AG20443 (cell line): ENCODE data around the gene JOSD2.
"Not testable (repeated sequence)": the region's sequence is repeated elsewhere in the genome, so short reads cannot be mapped to it uniquely, and the experiment has no call there.

Source experiments
- DNase-seq: peaks from one replicate; pipeline ENCODE4 v3.0.0; 2012; ENCODE audit warnings: low spot score, mixed read lengths

Gene JOSD2

DNA sequence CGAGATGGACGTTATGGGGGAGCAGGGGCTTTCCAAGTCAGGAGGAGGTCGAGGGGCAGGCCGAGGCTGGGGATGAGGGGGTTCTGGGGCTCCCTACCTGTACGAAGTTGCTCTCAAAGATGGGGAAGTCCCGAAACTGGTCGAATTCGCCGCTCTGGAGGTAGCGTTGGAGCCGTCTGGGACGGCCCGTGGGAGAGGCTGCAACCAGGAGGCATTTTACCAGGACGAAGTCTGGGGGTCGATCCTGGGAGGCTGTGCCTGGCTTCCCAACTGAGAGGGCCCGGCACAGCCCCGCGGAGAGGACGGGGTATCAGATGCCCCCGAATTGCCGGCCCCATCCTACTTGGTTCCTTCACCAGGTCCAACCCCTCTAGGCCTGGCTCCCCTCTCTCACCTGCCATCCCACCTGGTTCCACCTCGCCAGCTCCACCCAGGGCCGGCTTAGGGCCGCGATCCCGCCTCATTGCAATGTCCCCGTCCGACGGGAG lies 35.2 kb downstream of the JOSD2 start:
- DNase-seq = no peak

DNA sequence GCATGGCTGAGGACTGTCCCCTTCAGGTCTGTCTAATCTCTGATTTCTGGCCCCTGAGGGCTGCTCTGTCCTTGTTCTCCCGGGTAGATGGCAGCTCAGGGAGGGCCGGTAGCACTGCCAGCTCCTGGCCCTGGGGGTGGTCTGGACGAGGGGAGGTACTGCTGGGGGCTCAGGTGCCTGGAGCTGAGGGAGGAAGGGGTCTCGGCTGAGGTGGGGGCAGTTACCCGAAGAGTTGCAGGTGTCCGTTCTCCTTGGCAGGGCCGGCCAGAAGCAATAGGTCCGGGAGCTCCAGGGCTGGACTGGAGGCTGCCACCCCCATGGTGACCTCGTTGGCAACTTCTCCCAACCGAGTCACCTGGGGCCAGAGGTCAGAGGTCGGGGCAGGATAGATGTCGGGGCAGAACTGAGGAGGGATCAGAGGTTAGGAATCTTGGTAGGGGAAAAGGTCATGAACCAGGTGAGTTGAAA lies 35.9 kb downstream of the JOSD2 start:
- no peak for DNase-seq

DNA sequence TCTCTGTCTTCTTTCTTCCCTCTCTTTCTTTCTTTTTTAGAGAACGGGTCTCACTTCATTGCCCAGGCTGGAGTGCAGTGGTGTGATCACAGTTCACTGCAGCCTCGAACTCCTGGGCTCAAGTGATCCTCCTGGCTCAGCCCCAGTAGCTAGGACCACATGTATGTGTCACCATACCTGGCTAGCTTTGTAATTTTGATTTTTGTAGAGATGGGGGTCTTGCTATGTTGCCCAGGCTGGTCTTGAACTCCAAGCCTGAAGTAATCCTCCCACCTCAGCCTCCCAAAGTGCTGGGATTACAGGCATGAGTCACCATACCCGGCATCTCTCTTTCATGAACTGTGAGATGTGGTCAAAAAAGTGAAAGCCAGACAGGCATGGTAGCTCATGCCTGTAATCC lies 37.7 kb downstream of the JOSD2 start:
- not testable (repeated sequence) for DNase-seq

DNA sequence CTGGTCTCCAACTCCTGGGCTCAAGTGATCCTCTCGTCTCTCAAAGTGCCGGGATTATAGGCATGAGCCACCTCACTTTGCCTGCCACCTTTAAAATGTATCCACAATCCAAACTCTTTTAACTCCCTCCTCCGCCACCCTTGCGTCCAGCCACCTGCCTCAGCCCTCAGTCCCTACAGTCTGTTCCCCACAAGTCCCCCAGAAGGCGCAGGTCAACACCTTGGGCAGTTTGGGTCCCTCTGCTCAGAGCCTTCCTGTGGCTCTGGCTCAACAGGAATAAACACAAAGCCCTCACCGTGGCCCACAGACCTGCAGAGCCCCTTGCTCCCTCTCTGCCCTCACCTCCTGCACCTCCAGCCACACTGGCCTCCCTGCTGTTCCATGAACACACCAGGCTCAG lies 42.2 kb downstream of the JOSD2 start:
- no peak for DNase-seq

DNA sequence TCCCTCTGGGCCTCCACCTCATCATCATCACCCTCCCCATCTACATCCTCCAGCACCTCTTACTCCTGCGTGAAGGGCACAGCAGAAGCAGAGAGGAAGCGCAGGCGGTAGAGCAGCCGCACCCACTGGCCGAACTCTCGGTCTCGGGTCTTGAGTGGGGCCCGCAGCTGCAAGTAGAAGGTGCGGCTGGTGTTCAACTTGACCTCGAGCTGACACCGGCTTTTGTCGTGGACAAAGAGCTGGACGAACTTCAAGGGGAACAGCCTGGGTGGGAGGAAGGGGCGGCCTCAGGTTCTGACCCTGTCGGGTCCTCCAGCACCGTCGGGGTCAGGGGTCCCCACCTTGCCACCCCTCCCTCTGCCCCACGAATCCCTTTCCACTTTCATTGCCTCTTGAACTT lies 43.4 kb downstream of the JOSD2 start:
- no peak for DNase-seq

DNA sequence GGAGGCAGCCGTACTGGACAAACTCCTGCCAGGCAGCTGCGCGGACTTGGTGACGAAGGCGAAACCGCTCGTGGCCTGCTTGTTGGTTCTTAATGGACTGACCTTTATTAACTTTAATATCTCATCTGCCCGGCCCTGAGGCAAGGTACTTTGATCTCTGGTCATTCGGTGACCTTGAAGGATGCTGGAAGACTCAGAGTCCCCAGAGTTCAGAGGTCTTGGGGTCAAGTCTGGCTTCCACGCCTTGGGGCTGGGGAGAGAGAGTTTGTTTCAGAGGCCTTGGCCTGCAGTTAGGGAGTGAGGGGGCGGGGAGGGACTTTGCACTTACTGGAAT lies 44.3 kb downstream of the JOSD2 start:
- DNase-seq = no peak

DNA sequence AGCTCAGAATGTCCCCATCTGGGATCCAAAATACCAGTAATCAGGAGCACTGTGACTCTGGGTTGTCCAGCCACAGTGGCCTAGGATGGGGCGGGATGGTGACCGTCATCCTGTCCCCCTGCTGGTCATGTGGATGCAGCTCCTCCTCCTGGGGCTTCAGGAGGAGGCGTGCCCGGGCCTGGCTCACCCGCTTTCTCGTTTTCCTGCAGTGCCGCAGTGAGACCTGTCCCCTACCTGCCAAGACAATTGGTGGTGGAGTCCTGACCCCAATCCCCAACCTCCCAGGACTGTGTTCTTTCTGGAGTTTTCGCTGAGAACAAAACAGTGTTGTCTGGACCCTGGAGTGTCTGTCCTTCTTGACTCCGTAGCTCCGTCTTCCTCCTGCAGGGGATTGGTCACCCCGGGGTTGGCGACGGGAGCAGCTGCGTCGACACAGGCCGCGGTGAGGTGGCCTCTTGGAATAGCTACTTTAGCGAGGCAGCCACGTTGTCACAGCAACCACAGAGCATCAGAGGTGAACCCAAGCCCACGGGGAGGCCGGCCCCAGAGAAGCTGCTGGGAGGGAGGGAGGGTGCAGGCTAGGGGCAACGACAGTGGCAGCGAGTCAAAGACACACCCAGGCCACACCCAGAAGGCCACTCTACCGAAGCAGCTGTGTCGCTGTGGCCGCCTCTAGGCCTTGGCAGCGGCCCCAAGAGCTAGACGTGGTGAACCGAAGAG lies 44.8 kb downstream of the JOSD2 start:
- DNase-seq = peak; percentile 59

DNA sequence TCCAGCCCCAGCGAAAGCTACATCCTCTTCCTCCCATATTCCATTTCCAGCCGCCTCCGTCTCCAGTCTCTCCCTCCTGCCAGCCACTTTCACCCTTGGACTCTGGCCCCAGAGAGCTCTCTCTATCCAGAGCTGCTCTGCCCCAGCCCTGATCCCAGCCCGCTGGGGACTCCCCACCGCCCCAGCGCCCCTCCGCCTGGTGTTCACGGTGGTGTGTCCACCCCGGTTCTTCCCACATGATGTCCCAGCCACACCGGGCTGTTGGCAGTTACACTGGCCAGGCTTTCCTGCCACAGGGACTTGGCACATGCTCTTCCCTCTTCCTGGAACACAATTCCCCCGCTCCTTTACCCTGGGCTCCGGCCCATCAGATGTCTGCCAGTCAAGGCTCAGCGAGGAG lies 46.0 kb downstream of the JOSD2 start:
- no peak for DNase-seq

DNA sequence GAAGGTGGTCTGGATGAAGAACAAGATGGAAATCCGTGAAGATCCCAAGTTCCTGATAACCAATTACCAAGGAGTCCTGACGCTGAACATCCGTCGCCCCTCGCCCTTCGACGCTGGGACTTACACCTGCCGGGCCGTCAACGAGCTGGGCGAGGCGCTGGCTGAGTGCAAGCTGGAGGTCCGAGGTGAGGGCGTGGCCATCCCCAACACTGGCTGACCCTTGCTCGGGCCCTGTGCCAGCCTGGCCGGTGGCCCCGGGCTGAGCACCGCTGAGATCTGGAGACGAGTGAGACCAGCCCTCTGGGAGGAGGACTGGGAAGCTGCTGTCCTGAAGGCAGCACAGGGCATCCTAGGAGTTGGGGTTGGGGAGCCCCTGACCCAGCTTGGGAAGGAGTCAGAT lies 46.6 kb downstream of the JOSD2 start:
- DNase-seq = no peak

DNA sequence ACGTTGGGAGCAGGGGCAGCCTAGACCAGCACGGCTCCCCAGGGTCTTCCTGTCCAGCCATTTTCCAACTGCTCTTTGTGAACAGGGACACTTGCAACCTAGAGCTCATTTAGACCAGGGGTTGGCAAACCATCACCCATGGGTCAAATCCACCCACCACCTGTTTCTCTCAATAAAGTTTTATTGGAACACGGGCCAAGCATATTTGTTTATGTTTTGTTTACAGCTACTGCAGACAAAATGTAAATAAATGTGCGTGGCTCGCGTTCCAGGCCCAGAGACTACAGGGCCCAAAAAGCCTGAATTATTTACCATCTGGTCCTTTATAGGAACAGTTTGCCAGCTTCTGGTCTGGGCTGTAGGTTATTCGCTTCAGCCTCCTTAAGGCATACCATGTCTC lies 48.0 kb downstream of the JOSD2 start:
- no peak for DNase-seq

DNA sequence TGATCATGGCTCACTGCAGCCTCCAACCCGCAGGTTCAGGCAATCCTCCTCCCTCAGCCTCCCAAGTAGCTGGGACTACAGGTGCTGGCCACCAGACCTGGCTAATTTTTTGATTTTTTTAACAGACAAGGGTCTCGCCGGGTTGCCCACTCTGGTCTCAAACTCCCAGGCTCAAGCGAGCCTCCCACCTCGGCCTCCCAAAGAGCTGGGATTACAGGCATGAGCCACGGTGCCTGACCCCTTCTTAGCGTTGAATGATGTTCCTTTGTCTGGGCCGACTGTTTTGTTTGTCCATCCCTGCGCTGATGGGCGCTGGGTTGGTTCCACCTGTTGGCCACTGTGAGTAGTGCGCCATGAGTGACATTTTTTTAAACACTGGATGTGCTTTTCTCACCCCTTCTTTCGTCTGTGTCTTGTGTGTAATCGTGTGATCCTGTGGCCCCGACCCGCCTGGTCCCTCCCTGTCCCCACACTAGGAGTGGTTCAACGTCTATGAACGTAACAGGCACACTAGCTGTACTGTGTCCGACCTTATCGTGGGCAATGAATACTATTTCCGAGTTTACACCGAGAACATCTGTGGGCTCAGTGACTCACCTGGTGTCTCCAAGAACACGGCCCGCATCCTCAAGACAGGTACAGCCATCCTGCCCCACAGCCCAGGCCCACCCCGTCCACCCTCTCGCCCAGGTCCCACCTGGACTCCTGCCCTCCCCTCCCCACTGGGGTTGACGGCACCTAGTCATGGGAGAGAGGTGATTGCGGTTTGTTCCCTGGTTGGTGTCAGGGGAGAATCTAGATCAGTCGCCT lies 49.7 kb downstream of the JOSD2 start:
- DNase-seq = peak; percentile 92

DNA sequence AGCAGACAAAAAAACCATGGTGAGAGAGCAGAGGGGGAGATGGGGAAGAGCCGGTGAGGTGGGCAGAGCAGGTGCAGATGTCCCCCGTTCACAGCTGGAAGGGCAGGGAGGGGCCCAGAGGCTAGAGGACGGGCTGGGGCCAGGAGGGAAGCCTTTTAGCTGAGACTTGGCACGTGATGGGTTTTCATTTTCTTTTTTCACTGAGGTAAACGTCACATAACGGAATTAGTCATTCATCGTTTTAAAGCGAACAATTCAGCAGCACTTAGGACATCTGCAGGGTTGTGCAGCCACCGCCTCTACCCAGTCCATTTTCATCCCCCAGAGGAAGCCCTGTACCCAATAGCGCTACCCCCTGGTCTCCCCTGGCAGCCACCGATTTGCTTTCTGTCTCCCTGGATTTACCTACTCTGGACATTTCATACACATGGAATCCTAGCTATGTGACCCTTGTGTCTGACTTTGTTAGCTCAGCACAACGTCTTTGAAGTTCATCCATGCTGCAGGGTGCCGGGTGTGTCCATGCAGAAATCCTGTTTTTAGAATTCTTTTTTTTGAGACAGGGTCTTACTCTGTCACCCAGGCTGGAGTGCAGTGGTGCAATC lies 50.7 kb downstream of the JOSD2 start:
- peak; percentile 40 for DNase-seq

DNA sequence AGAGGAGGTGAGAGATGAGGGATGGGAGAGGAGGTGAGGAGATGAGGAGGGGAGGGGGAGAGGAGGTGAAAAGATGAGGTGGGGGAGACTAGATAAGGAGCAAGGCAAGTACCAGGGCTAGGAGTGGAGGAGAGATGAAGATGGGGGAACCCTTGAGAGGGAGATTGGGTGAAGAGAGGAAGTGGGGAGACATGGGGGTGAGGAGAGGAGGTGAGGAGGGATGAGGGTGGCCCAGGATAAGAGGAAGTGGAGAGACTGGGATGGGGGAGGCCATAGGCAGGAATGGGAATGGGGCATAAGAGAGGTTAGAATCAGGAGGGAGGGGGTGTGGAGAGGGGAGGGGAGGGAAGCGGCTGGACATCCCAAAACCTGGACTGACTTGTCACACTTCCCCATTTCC lies 51.4 kb downstream of the JOSD2 start:
- DNase-seq = no peak

DNA sequence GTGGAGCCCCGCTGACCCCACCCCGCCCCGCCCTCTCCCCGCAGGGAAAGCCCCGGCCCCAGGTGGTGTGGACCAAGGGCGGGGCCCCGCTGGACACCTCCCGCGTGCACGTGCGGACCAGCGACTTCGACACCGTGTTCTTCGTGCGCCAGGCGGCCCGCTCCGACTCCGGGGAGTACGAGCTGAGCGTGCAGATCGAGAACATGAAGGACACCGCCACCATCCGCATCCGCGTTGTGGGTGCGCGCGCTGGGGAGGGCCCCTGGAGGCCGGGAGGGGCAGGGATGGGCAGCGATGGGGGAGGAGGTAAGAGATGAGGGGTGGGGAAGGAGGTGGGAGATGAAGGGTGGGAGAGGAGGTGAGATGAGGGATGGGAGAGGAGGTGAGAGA lies 51.9 kb downstream of the JOSD2 start:
- no peak for DNase-seq

DNA sequence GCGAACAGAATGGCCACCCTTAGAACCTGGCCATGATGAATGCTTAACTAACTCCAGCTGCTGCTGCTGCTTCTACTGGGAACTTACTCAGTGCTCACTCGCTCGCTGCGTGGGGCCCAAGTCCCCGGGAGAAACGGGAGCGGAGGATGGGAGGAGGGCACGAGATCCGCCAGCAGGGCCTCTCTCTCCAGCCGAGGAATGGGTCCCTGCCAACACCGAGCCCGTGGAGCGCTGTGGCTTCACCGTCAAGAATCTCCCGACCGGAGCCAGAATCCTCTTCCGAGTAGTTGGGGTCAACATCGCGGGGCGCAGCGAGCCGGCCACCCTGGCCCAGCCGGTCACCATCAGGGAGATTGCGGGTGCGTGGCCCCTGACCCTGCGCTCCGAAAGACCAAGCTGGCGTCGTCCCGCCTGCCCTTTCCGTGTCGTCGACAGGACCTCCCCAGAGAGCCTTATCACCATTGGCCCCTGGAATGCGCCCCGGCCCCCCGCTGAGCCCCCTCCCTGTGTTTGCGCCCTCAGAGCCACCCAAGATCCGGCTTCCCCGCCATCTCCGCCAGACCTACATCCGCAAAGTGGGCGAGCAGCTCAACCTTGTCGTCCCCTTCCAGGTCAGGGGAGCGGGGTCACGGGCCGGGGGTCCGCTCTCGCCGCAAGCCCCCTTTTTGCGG lies 52.5 kb downstream of the JOSD2 start:
- peak; percentile 57 for DNase-seq

DNA sequence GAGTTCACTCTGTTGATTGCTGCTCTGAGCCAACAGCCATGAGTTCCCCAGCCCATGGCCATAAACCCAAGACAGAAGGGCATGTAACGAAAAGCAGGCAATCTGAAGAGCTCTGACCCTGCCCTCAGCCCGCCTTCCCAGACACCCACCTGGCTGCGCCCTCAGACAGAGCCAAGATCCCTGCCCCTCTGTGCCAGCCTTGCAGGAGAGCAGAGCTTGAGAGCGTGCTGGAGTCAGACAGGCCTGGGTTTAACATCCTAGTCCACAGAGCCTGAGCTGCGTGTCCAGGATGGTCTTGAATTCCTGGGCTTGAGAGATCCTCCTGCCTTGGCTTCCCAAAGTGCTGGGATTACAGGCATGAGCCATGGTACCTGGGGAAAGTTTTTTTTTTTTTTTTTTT lies 53.7 kb downstream of the JOSD2 start:
- DNase-seq = no peak
